GM19372 (cell line): ENCODE results near the gene NRXN2.

Experiments
- ATAC-seq: cut with Tn5 transposase; IDR thresholded peaks from one replicate; pipeline ENCODE4 v1.9.1; 2021; ENCODE audit warnings: mild to moderate bottlenecking, low read depth, moderate library complexity; ENCODE audit not compliant: unreplicated experiment

The NRXN2 gene

GRCh38 chr11:64723907-64724862 lies 1.2 kb upstream of the NRXN2 start:
- ATAC-seq, result no peak

- ATAC-seq, result no peak
These were observed 594 bp downstream of the NRXN2 start for GRCh38 chr11:64722141-64723065.

- no peak for ATAC-seq
These were observed 1.7 kb downstream of the NRXN2 start for GRCh38 chr11:64721359-64721699.

GRCh38 chr11:64720640-64721358 lies 2.2 kb downstream of the NRXN2 start:
- no peak for ATAC-seq

GRCh38 chr11:64720167-64720566 lies 2.8 kb downstream of the NRXN2 start:
- ATAC-seq, result no peak

- no peak for ATAC-seq
These were observed 3.6 kb downstream of the NRXN2 start for GRCh38 chr11:64719406-64719805.

GRCh38 chr11:64718780-64719124 lies 4.2 kb downstream of the NRXN2 start:
- no peak for ATAC-seq

- no peak for ATAC-seq
These were observed 4.8 kb downstream of the NRXN2 start for GRCh38 chr11:64718084-64718779.

GRCh38 chr11:64717268-64717578 lies 5.8 kb downstream of the NRXN2 start:
- no peak for ATAC-seq

GRCh38 chr11:64716473-64717267 lies 6.3 kb downstream of the NRXN2 start:
- ATAC-seq, result no peak

- no peak for ATAC-seq
These were observed 7.1 kb downstream of the NRXN2 start for GRCh38 chr11:64715756-64716472.

- ATAC-seq, result no peak
These were observed 7.9 kb downstream of the NRXN2 start for GRCh38 chr11:64715110-64715509.

- ATAC-seq, result no peak
These were observed 8.3 kb downstream of the NRXN2 start for GRCh38 chr11:64714666-64715065.

- no peak for ATAC-seq
These were observed 9.1 kb downstream of the NRXN2 start for GRCh38 chr11:64713781-64714363.

GRCh38 chr11:64713016-64713707 lies 9.8 kb downstream of the NRXN2 start:
- no peak for ATAC-seq

GRCh38 chr11:64712430-64713015 lies 10.5 kb downstream of the NRXN2 start:
- ATAC-seq, result no peak

- no peak for ATAC-seq
These were observed 11.0 kb downstream of the NRXN2 start for GRCh38 chr11:64711956-64712362.
